ENCODE measurements around the gene TTYH3. TPM values are rescaled to one million over a fixed set of nuclear protein-coding genes. Genes with fewer than 3 reads are reported as not detected.

The TTYH3 gene
- total and polyA plus RNA-seq, 2 of the 13 experiments (the other 11 are each of a cell fraction or from before 2014, with no cell fraction given) = 26.3 to 50.0 TPM

DNA sequence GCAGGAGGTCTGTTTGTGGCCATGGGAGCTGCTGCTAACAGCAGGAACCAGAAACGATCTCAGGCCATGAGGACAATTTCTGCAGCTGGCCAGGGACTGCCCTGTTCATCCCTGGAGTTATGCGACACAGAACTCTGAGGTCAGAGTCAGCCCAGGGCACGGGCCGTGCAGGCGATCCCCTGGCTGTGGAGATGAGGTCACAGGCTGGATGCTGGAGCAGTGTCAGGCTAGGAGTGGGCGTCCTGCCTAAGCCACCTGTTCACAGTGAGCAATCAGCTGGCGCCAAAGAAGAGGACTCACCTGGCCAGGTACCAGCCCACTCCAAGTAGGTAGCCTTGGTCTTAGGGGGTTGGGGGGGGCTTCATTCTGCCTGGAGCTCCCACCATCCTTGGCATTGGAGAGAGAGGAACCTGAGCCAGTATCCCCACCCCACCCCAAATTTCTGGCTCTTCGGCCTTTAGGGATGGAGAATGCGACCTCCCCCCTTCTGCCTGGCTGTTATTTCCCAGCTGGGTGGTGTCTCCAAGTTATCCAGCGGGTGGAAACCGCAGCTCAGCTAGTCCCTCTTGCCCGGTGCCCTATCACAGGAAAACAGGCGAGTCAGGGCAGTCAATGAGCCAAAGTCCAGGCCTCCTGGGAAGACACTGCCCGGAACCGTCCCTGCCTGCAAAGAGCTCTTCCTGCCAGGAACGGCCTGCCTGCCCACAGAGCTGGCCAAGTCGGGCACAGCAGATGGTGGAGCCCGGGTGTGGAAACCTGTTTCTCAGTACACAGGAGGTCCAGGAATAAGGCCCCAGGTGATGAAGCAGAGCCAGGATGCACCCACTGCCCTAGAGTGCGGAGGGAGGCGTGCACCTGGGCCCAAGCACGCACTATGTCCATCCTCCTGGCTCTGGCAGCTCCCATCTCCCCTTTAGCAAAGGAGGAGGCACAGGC lies 1.8 kb upstream of the TTYH3 start (continued):
- TF ChIP-seq, protein P1, sequence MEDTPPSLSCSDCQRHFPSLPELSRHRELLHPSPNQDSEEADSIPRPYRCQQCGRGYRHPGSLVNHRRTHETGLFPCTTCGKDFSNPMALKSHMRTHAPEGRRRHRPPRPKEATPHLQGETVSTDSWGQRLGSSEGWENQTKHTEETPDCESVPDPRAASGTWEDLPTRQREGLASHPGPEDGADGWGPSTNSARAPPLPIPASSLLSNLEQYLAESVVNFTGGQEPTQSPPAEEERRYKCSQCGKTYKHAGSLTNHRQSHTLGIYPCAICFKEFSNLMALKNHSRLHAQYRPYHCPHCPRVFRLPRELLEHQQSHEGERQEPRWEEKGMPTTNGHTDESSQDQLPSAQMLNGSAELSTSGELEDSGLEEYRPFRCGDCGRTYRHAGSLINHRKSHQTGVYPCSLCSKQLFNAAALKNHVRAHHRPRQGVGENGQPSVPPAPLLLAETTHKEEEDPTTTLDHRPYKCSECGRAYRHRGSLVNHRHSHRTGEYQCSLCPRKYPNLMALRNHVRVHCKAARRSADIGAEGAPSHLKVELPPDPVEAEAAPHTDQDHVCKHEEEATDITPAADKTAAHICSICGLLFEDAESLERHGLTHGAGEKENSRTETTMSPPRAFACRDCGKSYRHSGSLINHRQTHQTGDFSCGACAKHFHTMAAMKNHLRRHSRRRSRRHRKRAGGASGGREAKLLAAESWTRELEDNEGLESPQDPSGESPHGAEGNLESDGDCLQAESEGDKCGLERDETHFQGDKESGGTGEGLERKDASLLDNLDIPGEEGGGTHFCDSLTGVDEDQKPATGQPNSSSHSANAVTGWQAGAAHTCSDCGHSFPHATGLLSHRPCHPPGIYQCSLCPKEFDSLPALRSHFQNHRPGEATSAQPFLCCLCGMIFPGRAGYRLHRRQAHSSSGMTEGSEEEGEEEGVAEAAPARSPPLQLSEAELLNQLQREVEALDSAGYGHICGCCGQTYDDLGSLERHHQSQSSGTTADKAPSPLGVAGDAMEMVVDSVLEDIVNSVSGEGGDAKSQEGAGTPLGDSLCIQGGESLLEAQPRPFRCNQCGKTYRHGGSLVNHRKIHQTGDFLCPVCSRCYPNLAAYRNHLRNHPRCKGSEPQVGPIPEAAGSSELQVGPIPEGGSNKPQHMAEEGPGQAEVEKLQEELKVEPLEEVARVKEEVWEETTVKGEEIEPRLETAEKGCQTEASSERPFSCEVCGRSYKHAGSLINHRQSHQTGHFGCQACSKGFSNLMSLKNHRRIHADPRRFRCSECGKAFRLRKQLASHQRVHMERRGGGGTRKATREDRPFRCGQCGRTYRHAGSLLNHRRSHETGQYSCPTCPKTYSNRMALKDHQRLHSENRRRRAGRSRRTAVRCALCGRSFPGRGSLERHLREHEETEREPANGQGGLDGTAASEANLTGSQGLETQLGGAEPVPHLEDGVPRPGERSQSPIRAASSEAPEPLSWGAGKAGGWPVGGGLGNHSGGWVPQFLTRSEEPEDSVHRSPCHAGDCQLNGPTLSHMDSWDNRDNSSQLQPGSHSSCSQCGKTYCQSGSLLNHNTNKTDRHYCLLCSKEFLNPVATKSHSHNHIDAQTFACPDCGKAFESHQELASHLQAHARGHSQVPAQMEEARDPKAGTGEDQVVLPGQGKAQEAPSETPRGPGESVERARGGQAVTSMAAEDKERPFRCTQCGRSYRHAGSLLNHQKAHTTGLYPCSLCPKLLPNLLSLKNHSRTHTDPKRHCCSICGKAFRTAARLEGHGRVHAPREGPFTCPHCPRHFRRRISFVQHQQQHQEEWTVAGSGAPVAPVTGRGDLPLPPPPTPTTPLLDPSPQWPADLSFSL (CRISPR knock-in tag; IDR thresholded peaks at IDR 0.05) = no peak
- TF ChIP-seq, protein P2, sequence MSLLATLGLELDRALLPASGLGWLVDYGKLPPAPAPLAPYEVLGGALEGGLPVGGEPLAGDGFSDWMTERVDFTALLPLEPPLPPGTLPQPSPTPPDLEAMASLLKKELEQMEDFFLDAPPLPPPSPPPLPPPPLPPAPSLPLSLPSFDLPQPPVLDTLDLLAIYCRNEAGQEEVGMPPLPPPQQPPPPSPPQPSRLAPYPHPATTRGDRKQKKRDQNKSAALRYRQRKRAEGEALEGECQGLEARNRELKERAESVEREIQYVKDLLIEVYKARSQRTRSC (CRISPR knock-in tag; IDR thresholded peaks at IDR 0.05; ENCODE audit: low read depth) = no peak
- TF ChIP-seq ZNF776 (CRISPR knock-in tag; IDR thresholded peaks at IDR 0.05) (no peak; the same call in 1 of the 2 replicates), ZNF773 (CRISPR knock-in tag; IDR thresholded peaks at IDR 0.05; ENCODE audit: borderline replicate concordance) (no peak), ZFP90 (CRISPR knock-in tag; IDR thresholded peaks at IDR 0.05; ENCODE audit: borderline replicate concordance) (no peak), SALL1 (CRISPR knock-in tag; IDR thresholded peaks at IDR 0.05) (peak; percentile 60), MEIS1 (CRISPR knock-in tag; IDR thresholded peaks at IDR 0.05; ENCODE audit: borderline replicate concordance) (no peak; the same call in 1 of the 2 replicates), AHR (CRISPR knock-in tag; IDR thresholded peaks at IDR 0.05) (no peak; the same call in 1 of the 2 replicates), FOXA3 (CRISPR knock-in tag; IDR thresholded peaks at IDR 0.05) (peak; percentile 42; the same call in 1 of the 2 replicates), GLI4 (CRISPR knock-in tag; IDR thresholded peaks at IDR 0.05; ENCODE audit: borderline replicate concordance) (no peak), MXI1 (IDR thresholded peaks at IDR 0.05; ENCODE audit: borderline replicate concordance, low read depth, low read length) (peak; percentile 52; the same call in 1 of the 3 replicates), CBFB (CRISPR knock-in tag; IDR thresholded peaks at IDR 0.05) (no peak), POGZ (CRISPR knock-in tag; IDR thresholded peaks at IDR 0.05) (no peak; the same call in 1 of the 2 replicates)
- TF ChIP-seq, protein P3, sequence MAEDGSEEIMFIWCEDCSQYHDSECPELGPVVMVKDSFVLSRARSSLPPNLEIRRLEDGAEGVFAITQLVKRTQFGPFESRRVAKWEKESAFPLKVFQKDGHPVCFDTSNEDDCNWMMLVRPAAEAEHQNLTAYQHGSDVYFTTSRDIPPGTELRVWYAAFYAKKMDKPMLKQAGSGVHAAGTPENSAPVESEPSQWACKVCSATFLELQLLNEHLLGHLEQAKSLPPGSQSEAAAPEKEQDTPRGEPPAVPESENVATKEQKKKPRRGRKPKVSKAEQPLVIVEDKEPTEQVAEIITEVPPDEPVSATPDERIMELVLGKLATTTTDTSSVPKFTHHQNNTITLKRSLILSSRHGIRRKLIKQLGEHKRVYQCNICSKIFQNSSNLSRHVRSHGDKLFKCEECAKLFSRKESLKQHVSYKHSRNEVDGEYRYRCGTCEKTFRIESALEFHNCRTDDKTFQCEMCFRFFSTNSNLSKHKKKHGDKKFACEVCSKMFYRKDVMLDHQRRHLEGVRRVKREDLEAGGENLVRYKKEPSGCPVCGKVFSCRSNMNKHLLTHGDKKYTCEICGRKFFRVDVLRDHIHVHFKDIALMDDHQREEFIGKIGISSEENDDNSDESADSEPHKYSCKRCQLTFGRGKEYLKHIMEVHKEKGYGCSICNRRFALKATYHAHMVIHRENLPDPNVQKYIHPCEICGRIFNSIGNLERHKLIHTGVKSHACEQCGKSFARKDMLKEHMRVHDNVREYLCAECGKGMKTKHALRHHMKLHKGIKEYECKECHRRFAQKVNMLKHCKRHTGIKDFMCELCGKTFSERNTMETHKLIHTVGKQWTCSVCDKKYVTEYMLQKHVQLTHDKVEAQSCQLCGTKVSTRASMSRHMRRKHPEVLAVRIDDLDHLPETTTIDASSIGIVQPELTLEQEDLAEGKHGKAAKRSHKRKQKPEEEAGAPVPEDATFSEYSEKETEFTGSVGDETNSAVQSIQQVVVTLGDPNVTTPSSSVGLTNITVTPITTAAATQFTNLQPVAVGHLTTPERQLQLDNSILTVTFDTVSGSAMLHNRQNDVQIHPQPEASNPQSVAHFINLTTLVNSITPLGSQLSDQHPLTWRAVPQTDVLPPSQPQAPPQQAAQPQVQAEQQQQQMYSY (CRISPR knock-in tag; IDR thresholded peaks at IDR 0.05) = no peak
- TF ChIP-seq, protein P4, sequence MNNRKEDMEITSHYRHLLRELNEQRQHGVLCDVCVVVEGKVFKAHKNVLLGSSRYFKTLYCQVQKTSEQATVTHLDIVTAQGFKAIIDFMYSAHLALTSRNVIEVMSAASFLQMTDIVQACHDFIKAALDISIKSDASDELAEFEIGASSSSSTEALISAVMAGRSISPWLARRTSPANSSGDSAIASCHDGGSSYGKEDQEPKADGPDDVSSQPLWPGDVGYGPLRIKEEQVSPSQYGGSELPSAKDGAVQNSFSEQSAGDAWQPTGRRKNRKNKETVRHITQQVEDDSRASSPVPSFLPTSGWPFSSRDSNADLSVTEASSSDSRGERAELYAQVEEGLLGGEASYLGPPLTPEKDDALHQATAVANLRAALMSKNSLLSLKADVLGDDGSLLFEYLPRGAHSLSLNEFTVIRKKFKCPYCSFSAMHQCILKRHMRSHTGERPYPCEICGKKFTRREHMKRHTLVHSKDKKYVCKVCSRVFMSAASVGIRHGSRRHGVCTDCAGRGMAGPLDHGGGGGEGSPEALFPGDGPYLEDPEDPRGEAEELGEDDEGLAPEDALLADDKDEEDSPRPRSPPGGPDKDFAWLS (CRISPR knock-in tag; IDR thresholded peaks at IDR 0.05; ENCODE audit: borderline replicate concordance) = no peak

All from HepG2 (cell line).